Measurements from ENCODE around the gene TEAD4. TPM values are rescaled to one million over a fixed set of nuclear protein-coding genes. Genes with fewer than 3 reads are reported as not detected.
A peak's percentile ranks its signal among the peaks of the same experiment; 100 is the strongest.

Gene TEAD4
- total RNA-seq, 1 experiment from 2014 or later = 96.8 TPM

- TF ChIP-seq ARID4B (CRISPR knock-in tag; IDR thresholded peaks at IDR 0.05; ENCODE audit: borderline replicate concordance) (no peak), ATF6 (CRISPR knock-in tag; IDR thresholded peaks at IDR 0.05) (no peak), E2F4 (CRISPR knock-in tag; IDR thresholded peaks at IDR 0.05; ENCODE audit: borderline replicate concordance, low read depth) (no peak), SOX15 (CRISPR knock-in tag; IDR thresholded peaks at IDR 0.05) (no peak), CBFB (CRISPR knock-in tag; IDR thresholded peaks at IDR 0.05; ENCODE audit: low read depth) (no peak), ZNF671 (CRISPR knock-in tag; IDR thresholded peaks at IDR 0.05) (no peak), ZNF512 (CRISPR knock-in tag; IDR thresholded peaks at IDR 0.05; ENCODE audit: borderline replicate concordance) (no peak)
These were observed 59.2 kb downstream of the TEAD4 start (continued) for GRCh38 chr12:3018284-3019004.

- H3K9me3 Mint-ChIP-seq = no peaks in the 10 kb centered on the region
- no peak for DNase-seq (ENCODE audit: low spot score)
- H3K4me3 Mint-ChIP-seq = no peak overlapping the region
- TF ChIP-seq FOXP1 (CRISPR knock-in tag; IDR thresholded peaks at IDR 0.05; ENCODE audit: borderline replicate concordance) = peak; percentile 48; the same call in 1 of the 2 replicates
- TF ChIP-seq ZSCAN18 (CRISPR knock-in tag; IDR thresholded peaks at IDR 0.05) = no peak
- no peak for TF ChIP-seq FOXP4 (CRISPR knock-in tag; IDR thresholded peaks at IDR 0.05)
- no peak for TF ChIP-seq ZBTB21 (CRISPR knock-in tag; IDR thresholded peaks at IDR 0.05; ENCODE audit: borderline replicate concordance)
- no peak for TF ChIP-seq ARID4B (CRISPR knock-in tag; IDR thresholded peaks at IDR 0.05; ENCODE audit: borderline replicate concordance)
- no peak for TF ChIP-seq SMAD3 (CRISPR knock-in tag; IDR thresholded peaks at IDR 0.05; ENCODE audit: borderline replicate concordance)
These were observed 59.9 kb downstream of the TEAD4 start for GRCh38 chr12:3019005-3019680.

More at GRCh38 chr12:3019005-3019680, 59.9 kb downstream of the TEAD4 start:
- no peak for ATAC-seq
- H3K36me3 Mint-ChIP-seq = peaks cover 54% of the 10 kb centered on the region
- peak overlapping the region; percentile 63; the same call in 1 of the 2 replicates for H3K27ac Mint-ChIP-seq
- H3K4me1 Mint-ChIP-seq = 0 out of 2 replicates have a peak, but pooled peaks cover 3% of the 10 kb centered on the region
- POLR2A ChIA-PET = no interaction called here
- CTCF ChIA-PET = interaction anchor here (0.6 to 3.8 kb wide), 2 partner anchors 23 to 74 kb away, joined by 7 to 19 read pairs; no protein-coding TSS in a partner anchor
- no peaks in the 10 kb centered on the region for H3K27me3 Mint-ChIP-seq (ENCODE audit: low read depth)

Measured in WTC11 (cell line).